IPS-11a (cell line): ENCODE measurements around the gene GALNT18.

ENCODE experiments used
- H3K4me3 ChIP-seq: one replicate; pipeline ENCODE4 v1.5.1; 2013; ENCODE audit warnings: low read depth, low read length, control low read depth

The GALNT18 gene

GRCh38 chr11:11621573-11622339 is at the start of gene GALNT18:
TSS of gene GALNT18 (minus strand) at chr11:11622005.
- peak within 1 kb of the TSS; percentile 58 for H3K4me3 ChIP-seq

GRCh38 chr11:11670574-11670973 is 48.8 kb upstream of the GALNT18 start:
- H3K4me3 ChIP-seq = no peak overlapping the region

- no peak overlapping the region for H3K4me3 ChIP-seq
Observed at GRCh38 chr11:11669233-11669846, 47.5 kb upstream of the GALNT18 start.

GRCh38 chr11:11668781-11669180 is 47.0 kb upstream of the GALNT18 start:
- H3K4me3 ChIP-seq = no peak overlapping the region

- H3K4me3 ChIP-seq = no peak overlapping the region
Observed at GRCh38 chr11:11668274-11668673, 46.5 kb upstream of the GALNT18 start.

GRCh38 chr11:11667056-11667455 is 45.3 kb upstream of the GALNT18 start:
- no peak overlapping the region for H3K4me3 ChIP-seq

- H3K4me3 ChIP-seq = no peak overlapping the region
Observed at GRCh38 chr11:11665407-11665806, 43.6 kb upstream of the GALNT18 start.

GRCh38 chr11:11663907-11664306 is 42.1 kb upstream of the GALNT18 start:
- H3K4me3 ChIP-seq = no peak overlapping the region

- no peak overlapping the region for H3K4me3 ChIP-seq
Observed at GRCh38 chr11:11662578-11662977, 40.8 kb upstream of the GALNT18 start.

GRCh38 chr11:11661326-11662040 is 39.7 kb upstream of the GALNT18 start:
- no peak overlapping the region for H3K4me3 ChIP-seq

- H3K4me3 ChIP-seq = no peak overlapping the region
Observed at GRCh38 chr11:11660363-11660740, 38.5 kb upstream of the GALNT18 start.

- no peak overlapping the region for H3K4me3 ChIP-seq
Observed at GRCh38 chr11:11659567-11660362, 38.0 kb upstream of the GALNT18 start.

GRCh38 chr11:11657218-11657955 is 35.6 kb upstream of the GALNT18 start:
- no peak overlapping the region for H3K4me3 ChIP-seq

GRCh38 chr11:11641581-11641980 is 19.8 kb upstream of the GALNT18 start:
- H3K4me3 ChIP-seq = no peak overlapping the region

GRCh38 chr11:11640996-11641395 is 19.2 kb upstream of the GALNT18 start:
- no peak overlapping the region for H3K4me3 ChIP-seq

- no peak overlapping the region for H3K4me3 ChIP-seq
Observed at GRCh38 chr11:11640152-11640551, 18.3 kb upstream of the GALNT18 start.

- H3K4me3 ChIP-seq = no peak overlapping the region
Observed at GRCh38 chr11:11636671-11637070, 14.9 kb upstream of the GALNT18 start.

- H3K4me3 ChIP-seq = no peak overlapping the region
Observed at GRCh38 chr11:11635443-11635842, 13.6 kb upstream of the GALNT18 start.

GRCh38 chr11:11629368-11629767 is 7.6 kb upstream of the GALNT18 start:
- H3K4me3 ChIP-seq = no peak overlapping the region

- no peak overlapping the region for H3K4me3 ChIP-seq
Observed at GRCh38 chr11:11628651-11629050, 6.8 kb upstream of the GALNT18 start.
